HepG2 (cell line): Measurements from ENCODE around the gene CREB1. TPM values are rescaled to one million over a fixed set of nuclear protein-coding genes. Genes with fewer than 3 reads are reported as not detected.

Experiments
- ATAC-seq: fragments of 200-7000 bp; cut with Tn5 transposase; 3 replicates; pipeline ENCODE4 v1.9.1; 2020; ENCODE audit warnings: mild to moderate bottlenecking, moderate library complexity
- BruUV-seq: library from RNA; stranded (reverse); fragments of 400-500 nt; replicated peaks from 2 replicates; lab custom pipeline; 2021; lab: Mats Ljungman, UMichigan
- CTCF ChIA-PET: fragments of 300-600 bp; formaldehyde crosslinking; extraction: SDS; loops from one replicate; lab custom pipeline; 2021; ENCODE audit warnings: low total read pairs, inconsistent platforms, low intra/inter-chr PET ratio; lab: Yijun Ruan, JAX
- POLR2A ChIA-PET: fragments of 350-600 bp; sonication (Branson Sonifier 250); formaldehyde crosslinking; loops from one replicate; lab custom pipeline; 2020; ENCODE audit warnings: antibody characterized with exemption, inconsistent platforms; lab: Yijun Ruan, JAX
- DNase-seq: peaks from one replicate; pipeline ENCODE4 v3.0.0-alpha.2; 2015; ENCODE audit warnings: low spot score
- FAIRE-seq: peaks from 3 replicates; lab custom pipeline; 2011; peaks lifted over from hg19 to GRCh38; lab: Jason Lieb, UNC
- H2AFZ ChIP-seq: one replicate; pipeline ENCODE4 v1.6.1; 2011; ENCODE audit warnings: low read length, inconsistent platforms
- H3K27ac ChIP-seq: fragments of 300-600 bp; 3 replicates; pipeline ENCODE4 v1.8.0; 2011; ENCODE audit warnings: mixed run types, mild to moderate bottlenecking, mixed read lengths, low read length, inconsistent platforms; ENCODE audit not compliant: insufficient read depth; ENCODE audit errors: extremely low read length
- H3K27me3 ChIP-seq, 2 experiments: fragments of 200-600 bp in 1 of 2; 2 replicates in 1 of 2; 3 replicates in 1 of 2; pipeline versions ENCODE4 v1.6.0 to v1.8.0; 2011; ENCODE audit warnings: low read length in 2 of 2, mild to moderate bottlenecking in 2 of 2, moderate library complexity in 2 of 2, inconsistent platforms in 1 of 2; ENCODE audit not compliant: insufficient read depth in 2 of 2, control insufficient read depth in 1 of 2
- H3K36me3 ChIP-seq, 2 experiments: fragments of 200-600 bp in 1 of 2; replicated peaks in 1 of 2; 2 replicates in 1 of 2; 3 replicates in 1 of 2; pipeline versions ENCODE4 v1.5.1 to v1.8.0; 2011; ENCODE audit warnings: low read length in 2 of 2, inconsistent platforms in 1 of 2; ENCODE audit not compliant: insufficient read depth in 2 of 2, control insufficient read depth in 1 of 2
- H3K4me1 ChIP-seq: 2 replicates; pipeline ENCODE4 v1.5.1; 2012; ENCODE audit warnings: low read length, inconsistent platforms; ENCODE audit not compliant: insufficient read depth
- H3K4me2 ChIP-seq: 2 replicates; pipeline ENCODE4 v1.6.0; 2011; ENCODE audit warnings: low read depth, low read length, inconsistent platforms
- H3K4me3 ChIP-seq, 3 experiments: fragments of 200-600 bp in 1 of 3; sonication (generic), shearing (Covaris generic) in 1 of 3; replicated peaks in 1 of 3; 2 replicates each; pipeline ENCODE4 v1.5.1; 2011 to 2016; ENCODE audit warnings: low read length in 3 of 3, inconsistent platforms in 2 of 3, low read depth in 2 of 3, mild to moderate bottlenecking in 2 of 3, control low read depth in 1 of 3, mixed read lengths in 1 of 3; ENCODE audit not compliant: insufficient read depth in 1 of 3
- H3K79me2 ChIP-seq: one replicate; pipeline ENCODE4 v1.6.1; 2011; ENCODE audit warnings: low read length, inconsistent platforms; ENCODE audit not compliant: insufficient read depth
- H3K9ac ChIP-seq: 2 replicates; pipeline ENCODE4 v1.6.0; 2011; ENCODE audit warnings: mild to moderate bottlenecking, low read depth, low read length, inconsistent platforms; ENCODE audit not compliant: insufficient read depth
- H3K9me3 ChIP-seq: 2 replicates; pipeline ENCODE4 v1.5.1; 2012; ENCODE audit warnings: mild to moderate bottlenecking, low read length
- H4K20me1 ChIP-seq: 2 replicates; pipeline ENCODE4 v1.6.0; 2011; ENCODE audit warnings: inconsistent platforms, mild to moderate bottlenecking, low read length, moderate library complexity; ENCODE audit not compliant: insufficient read depth
- ADNP ChIP-seq: sonication (generic); formaldehyde crosslinking; IDR thresholded peaks from 2 replicates; pipeline ENCODE4 v1.4.0; 2020; ENCODE audit warnings: missing genetic modification reagents
- CBX2 ChIP-seq, 2 experiments: fragments of 200-600 bp in 1 of 2; sonication (generic); formaldehyde crosslinking in 1 of 2; IDR thresholded peaks; 2 replicates each; pipeline versions ENCODE4 v1.7.0 to v1.8.1; 2018 to 2022; ENCODE audit warnings: low read depth in 2 of 2, low read length in 1 of 2, mild to moderate bottlenecking in 1 of 2, missing genetic modification reagents in 1 of 2
- ESRRA ChIP-seq: sonication (generic); formaldehyde crosslinking; IDR thresholded peaks from 2 replicates; pipeline ENCODE4 v1.5.1; 2020; ENCODE audit warnings: mild to moderate bottlenecking, low read depth, missing genetic modification reagents
- HCFC1 ChIP-seq: fragments of 150-350 bp; IDR thresholded peaks from 2 replicates; pipeline ENCODE4 v1.6.1; 2014; ENCODE audit warnings: low read depth, low read length
- POLR2G ChIP-seq: fragments of 200-400 bp; formaldehyde crosslinking; IDR thresholded peaks from 2 replicates; pipeline ENCODE4 v1.6.1; 2018; ENCODE audit warnings: mild to moderate bottlenecking, low read depth, low read length, moderate library complexity
- ZFP82 ChIP-seq: sonication (generic); formaldehyde crosslinking; IDR thresholded peaks from 2 replicates; pipeline ENCODE4 v1.5.1; 2020; ENCODE audit warnings: mild to moderate bottlenecking, missing genetic modification reagents, borderline replicate concordance
- ZFP91 ChIP-seq: sonication (generic); formaldehyde crosslinking; IDR thresholded peaks from 2 replicates; pipeline ENCODE4 v1.9.0; 2022; ENCODE audit warnings: missing genetic modification reagents, mild to moderate bottlenecking, borderline replicate concordance
- ZNF333 ChIP-seq: sonication (generic); formaldehyde crosslinking; IDR thresholded peaks from 2 replicates; pipeline ENCODE4 v1.4.0; 2020; ENCODE audit warnings: mild to moderate bottlenecking, missing genetic modification reagents, borderline replicate concordance
- ZNF430 ChIP-seq: sonication (generic); formaldehyde crosslinking; IDR thresholded peaks from 2 replicates; pipeline ENCODE4 v1.9.0; 2021; ENCODE audit warnings: mild to moderate bottlenecking, missing genetic modification reagents
- ZNF644 ChIP-seq: IDR thresholded peaks from 2 replicates; pipeline ENCODE4 v1.6.1; 2016; ENCODE audit warnings: low read depth
- WGBS: methylation state at CpG from one replicate; pipeline ENCODE4 v1.1.6; 2017; ENCODE audit warnings: low lambda C conversion rate; 5-methylcytosine and 5-hydroxymethylcytosine counted together
- in situ Hi-C: cut with HindIII; loops from 2 replicates; pipeline ENCODE4 v1.10.0; 2017; ENCODE audit warnings: low pct_unique_long_range_greater_than_20kb; ENCODE audit not compliant: extremely low pct_ligation_motif_present
- intact Hi-C: fragments of 100-400 bp; cut with micrococcal nuclease; formaldehyde crosslinking; loops from one replicate; pipeline ENCODE4 v1.10.0; 2022; ENCODE audit not compliant: unreplicated experiment
- polyA plus RNA-seq, 8 experiments: library from polyadenylated mRNA; depleted of rRNA in 3 of 8; stranded (reverse) in 7 of 8; unstranded in 1 of 8; fragments of >200 nt; fragmentation: Illumina TruSeq in 4 of 8; extraction: Trizol in 4 of 8; gene quantifications; 2 replicates each; pipeline versions ENCODE4 v1.2.1 to v1.2.3, GENCODE V29; 2011 to 2016; ENCODE audit warnings: low read depth in 4 of 8, missing spikeins in 1 of 8, mixed read lengths in 1 of 8; ENCODE audit not compliant: insufficient read depth in 1 of 8
- total RNA-seq, 5 experiments: library from RNA; depleted of rRNA; stranded (reverse); fragments of >200 nt; fragmentation: Illumina TruSeq; extraction: Trizol; gene quantifications; 2 replicates each; pipeline ENCODE4 v1.2.3, GENCODE V29; 2016; ENCODE audit warnings: low read depth in 1 of 5
- TF ChIP-seq, protein P1 (sequence below): sonication (generic); formaldehyde crosslinking; IDR thresholded peaks from 2 replicates; pipeline ENCODE4 v1.4.0; 2020; ENCODE audit warnings: missing genetic modification reagents, borderline replicate concordance
- TF ChIP-seq, protein P2 (sequence below): sonication (generic); formaldehyde crosslinking; IDR thresholded peaks from 2 replicates; pipeline ENCODE4 v1.5.0; 2020; ENCODE audit warnings: mild to moderate bottlenecking, missing genetic modification reagents, moderate library complexity
- TF ChIP-seq, protein P3 (sequence below): sonication (generic); formaldehyde crosslinking; IDR thresholded peaks from 2 replicates; pipeline ENCODE4 v1.5.0; 2020; ENCODE audit warnings: missing genetic modification reagents, mild to moderate bottlenecking, borderline replicate concordance

The CREB1 gene
- total and polyA plus RNA-seq, 2 of the 13 experiments (the other 11 are each of a cell fraction or from before 2014, with no cell fraction given) = 51.8 to 51.9 TPM

GRCh38 chr2:207625014-207625907 is 95.5 kb downstream of the CREB1 start, which contains the start of gene METTL21A:
Gene METTL21A (minus strand): TSS chr2:207625394. CDS start chr2:207624375, 1,019 bp downstream.
- H3K36me3 ChIP-seq = peaks cover 6 to 22% of the 10 kb centered on the region in 2 experiments
- H3K9ac ChIP-seq = peak within 1 kb of the TSS; percentile 96
- peak; percentile 94 for DNase-seq
- peaks cover 20% of the 10 kb centered on the region for H3K79me2 ChIP-seq
- H3K4me1 ChIP-seq = peaks cover 66% of the 10 kb centered on the region
- BruUV-seq = TSS peak; percentile 91
- FAIRE-seq = no peak
- POLR2A ChIA-PET = interaction anchor here (0.6 to 3.7 kb wide), 35 partner anchors 8 to 640 kb away, joined by 3 to 67 read pairs (median 4); partner anchors contain the start of genes CCNYL1, CREB1, IDH1 and KLF7
- ATAC-seq = peak; percentile 80
- intact Hi-C loops = loop anchor here (1.0 to 10.0 kb wide), 7 partner anchors 67 to 640 kb away; partner anchors contain the start of gene CCNYL1
- H4K20me1 ChIP-seq = no peaks in the 10 kb centered on the region
- no peaks in the 10 kb centered on the region for H3K9me3 ChIP-seq
- in situ Hi-C loops = loop anchor here (5.0 to 10.0 kb wide), 3 partner anchors 87 to 407 kb away; partner anchors contain the start of gene CCNYL1
- peak within 1 kb of the TSS; percentile 48 for H2AFZ ChIP-seq
- peak within 1 kb of the TSS; percentile 80 to 92 (median 89) for H3K4me3 ChIP-seq
- under 1% methylated on average over 35 of the region's 92 CpGs for WGBS
- peak within 1 kb of the TSS; percentile 87 for H3K27ac ChIP-seq
- CTCF ChIA-PET = interaction anchor here (0.7 to 2.0 kb wide), 5 partner anchors 86 to 447 kb away, joined by 3 to 9 read pairs (median 5); partner anchors contain the start of gene CCNYL1
- H3K27me3 ChIP-seq = no peaks in the 10 kb centered on the region; a peak in 1 of 5 replicates
- H3K4me2 ChIP-seq = peak within 1 kb of the TSS; percentile 92
- TF ChIP-seq, protein P1, sequence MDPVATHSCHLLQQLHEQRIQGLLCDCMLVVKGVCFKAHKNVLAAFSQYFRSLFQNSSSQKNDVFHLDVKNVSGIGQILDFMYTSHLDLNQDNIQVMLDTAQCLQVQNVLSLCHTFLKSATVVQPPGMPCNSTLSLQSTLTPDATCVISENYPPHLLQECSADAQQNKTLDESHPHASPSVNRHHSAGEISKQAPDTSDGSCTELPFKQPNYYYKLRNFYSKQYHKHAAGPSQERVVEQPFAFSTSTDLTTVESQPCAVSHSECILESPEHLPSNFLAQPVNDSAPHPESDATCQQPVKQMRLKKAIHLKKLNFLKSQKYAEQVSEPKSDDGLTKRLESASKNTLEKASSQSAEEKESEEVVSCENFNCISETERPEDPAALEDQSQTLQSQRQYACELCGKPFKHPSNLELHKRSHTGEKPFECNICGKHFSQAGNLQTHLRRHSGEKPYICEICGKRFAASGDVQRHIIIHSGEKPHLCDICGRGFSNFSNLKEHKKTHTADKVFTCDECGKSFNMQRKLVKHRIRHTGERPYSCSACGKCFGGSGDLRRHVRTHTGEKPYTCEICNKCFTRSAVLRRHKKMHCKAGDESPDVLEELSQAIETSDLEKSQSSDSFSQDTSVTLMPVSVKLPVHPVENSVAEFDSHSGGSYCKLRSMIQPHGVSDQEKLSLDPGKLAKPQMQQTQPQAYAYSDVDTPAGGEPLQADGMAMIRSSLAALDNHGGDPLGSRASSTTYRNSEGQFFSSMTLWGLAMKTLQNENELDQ = no peak
- TF ChIP-seq ADNP (CRISPR knock-in tag) (peak; percentile 52; the same call in 1 of the 2 replicates), ZNF333 (no peak), CBX2 (IDR thresholded peaks at IDR 0.05; ENCODE audit: low read depth, low read length) (no peak), CBX2 (CRISPR knock-in tag; IDR thresholded peaks at IDR 0.05; ENCODE audit: low read depth) (peak; percentile 80; the same call in 1 of the 2 replicates), ESRRA (no peak; the same call in none of the 2 replicates), ZFP91 (CRISPR knock-in tag) (peak; percentile 100), ZFP82 (CRISPR knock-in tag) (peak; percentile 98; the same call in 1 of the 2 replicates), POLR2G (peak; percentile 92), HCFC1 (no peak; the same call in 1 of the 2 replicates), ZNF430 (CRISPR knock-in tag) (peak; percentile 75), ZNF644 (CRISPR knock-in tag) (no peak)
- TF ChIP-seq, protein P2, sequence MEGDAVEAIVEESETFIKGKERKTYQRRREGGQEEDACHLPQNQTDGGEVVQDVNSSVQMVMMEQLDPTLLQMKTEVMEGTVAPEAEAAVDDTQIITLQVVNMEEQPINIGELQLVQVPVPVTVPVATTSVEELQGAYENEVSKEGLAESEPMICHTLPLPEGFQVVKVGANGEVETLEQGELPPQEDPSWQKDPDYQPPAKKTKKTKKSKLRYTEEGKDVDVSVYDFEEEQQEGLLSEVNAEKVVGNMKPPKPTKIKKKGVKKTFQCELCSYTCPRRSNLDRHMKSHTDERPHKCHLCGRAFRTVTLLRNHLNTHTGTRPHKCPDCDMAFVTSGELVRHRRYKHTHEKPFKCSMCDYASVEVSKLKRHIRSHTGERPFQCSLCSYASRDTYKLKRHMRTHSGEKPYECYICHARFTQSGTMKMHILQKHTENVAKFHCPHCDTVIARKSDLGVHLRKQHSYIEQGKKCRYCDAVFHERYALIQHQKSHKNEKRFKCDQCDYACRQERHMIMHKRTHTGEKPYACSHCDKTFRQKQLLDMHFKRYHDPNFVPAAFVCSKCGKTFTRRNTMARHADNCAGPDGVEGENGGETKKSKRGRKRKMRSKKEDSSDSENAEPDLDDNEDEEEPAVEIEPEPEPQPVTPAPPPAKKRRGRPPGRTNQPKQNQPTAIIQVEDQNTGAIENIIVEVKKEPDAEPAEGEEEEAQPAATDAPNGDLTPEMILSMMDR (CRISPR knock-in tag) = peak; percentile 92
- TF ChIP-seq, protein P3, sequence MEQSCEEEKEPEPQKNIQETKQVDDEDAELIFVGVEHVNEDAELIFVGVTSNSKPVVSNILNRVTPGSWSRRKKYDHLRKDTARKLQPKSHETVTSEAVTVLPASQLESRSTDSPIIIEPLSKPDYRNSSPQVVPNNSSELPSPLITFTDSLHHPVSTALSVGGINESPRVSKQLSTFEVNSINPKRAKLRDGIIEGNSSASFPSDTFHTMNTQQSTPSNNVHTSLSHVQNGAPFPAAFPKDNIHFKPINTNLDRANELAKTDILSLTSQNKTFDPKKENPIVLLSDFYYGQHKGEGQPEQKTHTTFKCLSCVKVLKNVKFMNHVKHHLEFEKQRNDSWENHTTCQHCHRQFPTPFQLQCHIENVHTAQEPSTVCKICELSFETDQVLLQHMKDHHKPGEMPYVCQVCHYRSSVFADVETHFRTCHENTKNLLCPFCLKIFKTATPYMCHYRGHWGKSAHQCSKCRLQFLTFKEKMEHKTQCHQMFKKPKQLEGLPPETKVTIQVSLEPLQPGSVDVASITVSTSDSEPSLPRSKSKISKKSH = peak; percentile 52; the same call in 1 of the 2 replicates
